HG03354 (cell line): ENCODE data around the gene CCDC192.
"Not testable (repeated sequence)": the region's sequence is repeated elsewhere in the genome, so short reads cannot be mapped to it uniquely, and the experiment has no call there.

Experiments
- ATAC-seq: cut with Tn5 transposase; IDR thresholded peaks from one replicate; pipeline ENCODE4 v1.9.1; 2021; ENCODE audit warnings: mild to moderate bottlenecking; ENCODE audit not compliant: unreplicated experiment, poor library complexity, severe bottlenecking

Gene CCDC192

GRCh38 chr5:127702926-127703561 lies at the start of gene CCDC192:
Gene CCDC192, plus strand, starts transcription at chr5:127703391. Its CDS starts 55 bp downstream, at chr5:127703446.
- no peak for ATAC-seq

GRCh38 chr5:127656825-127657224 lies 46.4 kb upstream of the CCDC192 start:
- ATAC-seq, result no peak

GRCh38 chr5:127660047-127660733 lies 43.0 kb upstream of the CCDC192 start:
- ATAC-seq, result no peak

DNA sequence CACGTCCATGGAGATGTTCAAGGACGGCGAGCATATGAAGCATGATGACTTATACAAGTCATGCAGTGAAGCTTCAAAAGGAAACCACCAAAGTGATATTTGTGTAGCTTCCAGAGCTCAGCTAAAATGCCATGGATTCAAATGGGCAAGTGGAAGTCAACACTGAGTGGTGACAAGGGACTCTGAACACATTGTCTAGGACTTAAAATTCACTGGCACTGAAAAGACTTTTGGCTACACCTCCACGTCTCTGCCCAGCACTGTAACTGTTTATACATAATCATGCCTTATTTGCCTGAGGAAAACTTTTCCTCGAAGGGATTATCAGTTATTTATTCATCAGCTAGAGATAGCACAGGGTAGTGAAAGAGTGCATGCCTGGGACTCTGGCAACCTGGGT lies 39.1 kb upstream of the CCDC192 start:
- no peak for ATAC-seq

DNA sequence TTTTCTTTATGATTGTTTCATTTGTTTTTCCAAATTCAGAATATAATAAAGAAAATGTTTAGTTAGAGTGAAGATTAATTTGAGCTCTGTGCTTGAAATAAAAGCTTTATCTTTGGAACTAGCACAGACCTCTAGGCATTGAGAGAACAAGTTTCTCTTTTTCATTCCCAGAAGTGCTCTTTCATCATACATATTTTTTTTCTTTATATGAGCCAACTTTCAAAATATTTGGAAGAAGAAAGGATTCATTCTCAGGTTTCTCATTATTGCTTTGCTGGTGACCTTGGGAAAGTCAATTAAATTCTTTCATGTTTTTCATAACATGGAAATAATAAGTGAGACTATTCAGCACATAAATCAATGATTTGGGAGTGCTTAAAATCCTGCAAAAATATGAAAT lies 37.5 kb upstream of the CCDC192 start:
- no peak for ATAC-seq

GRCh38 chr5:127666043-127666716 lies 37.0 kb upstream of the CCDC192 start:
- ATAC-seq, result no peak

DNA sequence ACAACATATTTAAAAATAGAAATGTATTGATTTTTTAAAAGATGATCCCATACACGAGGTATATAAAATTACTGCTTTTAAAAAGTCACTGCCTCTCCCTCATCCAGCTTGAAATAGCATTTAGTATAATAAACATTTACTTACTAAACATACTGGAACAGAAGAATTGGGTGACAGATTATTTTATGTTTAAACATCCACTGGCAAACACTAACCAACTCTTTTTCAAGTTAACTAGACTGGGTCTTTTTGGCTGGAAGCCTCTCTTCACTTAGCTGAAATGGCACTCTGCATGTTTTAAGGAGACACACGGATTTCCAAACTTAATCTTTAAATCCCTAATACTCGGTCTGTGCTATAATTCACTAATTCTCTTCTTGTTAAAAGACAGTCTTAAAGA lies 35.3 kb upstream of the CCDC192 start:
- ATAC-seq, result no peak

DNA sequence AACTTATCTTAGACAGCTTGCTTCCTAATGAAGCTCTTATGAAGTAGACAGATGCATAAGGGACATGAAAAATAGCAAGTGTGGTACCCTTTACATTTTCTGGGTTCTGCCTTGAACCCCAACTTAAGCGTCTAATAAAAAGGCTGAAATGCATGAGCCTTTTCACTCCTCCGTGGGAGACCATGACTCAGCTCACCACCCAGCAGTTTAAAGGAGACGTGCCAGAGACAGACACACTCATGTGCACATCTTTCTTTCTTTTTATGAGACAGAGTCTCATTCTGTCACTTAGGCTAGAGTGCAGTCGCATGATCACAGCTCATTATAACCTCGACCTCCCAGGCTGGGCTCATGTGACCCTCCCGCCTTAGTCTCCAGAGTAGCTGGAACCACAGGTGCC lies 32.0 kb upstream of the CCDC192 start:
- ATAC-seq, result no peak

GRCh38 chr5:127673117-127673800 lies 29.9 kb upstream of the CCDC192 start:
- no peak for ATAC-seq

DNA sequence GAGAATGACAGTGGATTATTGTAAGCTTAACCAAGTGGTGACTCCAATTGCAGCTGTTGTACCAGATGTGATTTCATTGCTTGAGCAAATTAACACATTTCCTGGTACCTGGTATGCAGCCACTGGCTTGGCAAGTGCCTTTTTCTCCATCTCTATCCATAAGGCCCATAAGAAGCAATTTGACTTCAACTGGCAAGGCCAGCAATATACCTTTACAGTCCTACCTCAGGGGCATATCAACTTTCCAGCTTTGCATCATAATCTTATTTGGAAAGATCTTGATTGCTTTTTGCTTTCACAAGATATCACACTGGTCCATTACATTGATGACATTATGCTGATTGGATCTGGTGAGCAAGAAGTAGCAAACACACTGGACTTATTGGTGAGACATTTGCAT lies 26.2 kb upstream of the CCDC192 start:
- ATAC-seq, result not testable (repeated sequence)

- not testable (repeated sequence) for ATAC-seq
These were observed 23.4 kb upstream of the CCDC192 start for GRCh38 chr5:127679691-127680330.

DNA sequence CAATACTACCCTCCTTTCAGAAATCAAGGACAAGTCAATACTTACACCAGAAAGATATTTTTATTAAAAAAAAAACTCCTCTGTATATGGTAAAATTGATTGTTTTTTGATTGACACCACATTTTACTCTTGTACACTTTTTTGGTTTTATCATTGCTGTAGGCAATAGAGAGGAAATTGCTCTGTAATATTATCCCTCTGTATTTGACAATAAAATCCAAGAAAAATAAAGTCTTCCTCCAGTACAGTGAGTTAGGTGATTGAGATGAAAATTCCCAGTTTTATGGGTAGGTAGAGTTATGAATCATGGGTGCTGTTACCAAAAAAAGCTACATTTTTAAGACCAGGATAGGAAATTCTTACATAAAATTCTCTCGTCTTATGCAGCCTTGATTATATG lies 22.6 kb upstream of the CCDC192 start:
- no peak for ATAC-seq

GRCh38 chr5:127683008-127683407 lies 20.2 kb upstream of the CCDC192 start:
- no peak for ATAC-seq

GRCh38 chr5:127684726-127685467 lies 18.3 kb upstream of the CCDC192 start:
- no peak for ATAC-seq

GRCh38 chr5:127685662-127686061 lies 17.5 kb upstream of the CCDC192 start:
- no peak for ATAC-seq

DNA sequence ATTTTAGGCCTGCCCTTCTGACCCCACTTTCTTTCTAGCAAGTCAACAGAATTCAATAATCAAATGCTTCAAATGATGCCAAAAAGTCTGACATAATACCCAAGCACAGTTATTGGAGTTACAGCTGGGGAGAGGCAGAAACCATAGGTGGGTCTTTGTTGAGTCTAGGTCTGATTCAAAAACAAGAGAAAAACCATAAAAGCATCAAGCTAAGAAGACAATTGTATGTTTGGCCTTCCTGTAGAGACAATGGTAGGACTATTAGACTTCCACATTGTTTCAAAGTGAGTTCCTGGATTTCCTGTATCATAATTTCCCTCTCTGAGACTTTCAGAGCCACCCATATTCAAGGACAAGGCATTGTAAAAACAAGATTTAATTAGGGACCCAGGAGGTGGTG lies 16.8 kb upstream of the CCDC192 start:
- no peak for ATAC-seq

DNA sequence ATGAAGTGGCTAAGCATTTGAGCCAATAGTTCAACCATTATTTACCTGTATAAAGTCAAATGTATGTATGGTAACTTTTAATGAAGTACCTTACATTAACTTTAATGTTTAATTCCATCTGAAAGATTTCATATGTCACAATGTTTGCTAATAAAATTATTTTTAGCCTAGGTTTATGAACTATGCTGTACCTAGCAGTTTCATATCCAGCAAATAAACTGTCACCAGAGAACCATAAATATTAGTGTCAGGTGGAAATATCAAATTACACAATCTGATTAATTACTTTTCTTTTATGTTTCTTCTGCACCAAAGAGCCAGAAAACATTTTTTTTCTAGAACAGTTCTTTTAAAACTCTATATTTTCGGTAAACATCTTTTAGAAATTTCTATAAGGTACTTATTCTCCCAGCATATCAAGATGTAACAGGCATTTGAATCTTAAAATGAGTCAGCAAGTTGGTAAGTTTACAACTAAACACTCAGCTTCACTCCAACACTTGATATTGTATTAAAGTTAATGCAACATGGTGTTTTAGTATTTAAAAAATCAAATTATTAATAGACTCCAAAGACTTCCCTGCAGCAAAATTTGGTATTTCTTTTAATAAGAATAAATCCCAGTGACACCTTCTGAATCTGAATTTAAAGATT lies 8.5 kb upstream of the CCDC192 start:
- no peak for ATAC-seq

GRCh38 chr5:127695346-127695745 lies 7.8 kb upstream of the CCDC192 start:
- no peak for ATAC-seq

DNA sequence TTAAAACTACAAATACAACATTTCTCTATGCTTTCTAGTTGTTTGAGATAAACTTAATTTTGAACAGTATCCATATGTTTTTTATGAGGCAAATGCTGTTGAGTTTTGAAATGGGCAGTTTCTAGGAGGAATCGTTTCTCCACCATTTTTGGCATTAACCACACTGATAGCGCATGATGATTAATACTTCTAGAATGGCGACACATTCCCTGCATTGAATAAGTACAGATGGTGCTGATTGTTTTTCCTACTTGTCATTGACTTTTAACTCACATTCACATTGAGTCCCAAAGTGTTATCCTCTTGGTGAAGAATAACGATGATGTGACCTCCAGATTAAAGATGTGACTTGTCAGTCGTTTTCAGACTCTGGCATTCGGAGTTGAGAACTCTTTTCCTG lies 6.5 kb upstream of the CCDC192 start:
- ATAC-seq, result no peak
